Islet precursor cell (in vitro differentiated cells): ENCODE data around the gene CDC27.
"Not testable (repeated sequence)": the region's sequence is repeated elsewhere in the genome, so short reads cannot be mapped to it uniquely, and the experiment has no call there.

Experiments
- DNase-seq: peaks from one replicate; pipeline ENCODE4 v3.0.0-alpha.2; 2018

Gene CDC27

DNA sequence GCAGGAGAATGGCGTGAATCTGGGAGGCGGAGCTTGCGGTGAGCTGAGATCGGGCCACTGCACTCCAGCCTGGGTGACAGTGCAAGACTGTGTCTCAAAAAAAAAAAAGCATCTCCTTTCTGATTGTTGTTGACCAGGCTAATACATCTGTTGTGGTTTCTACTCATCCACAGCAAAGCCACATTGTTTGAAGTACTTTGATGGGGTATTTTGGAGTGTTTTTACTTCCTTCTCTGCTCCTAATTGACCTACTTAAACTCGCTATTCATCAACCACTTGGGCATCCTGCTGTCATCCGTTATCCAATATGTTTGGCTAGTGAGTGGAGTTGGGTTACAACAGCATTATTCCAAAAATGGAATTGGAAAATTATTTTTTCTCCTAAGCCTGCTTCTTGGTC is 3.5 kb upstream of the CDC27 start:
- no peak for DNase-seq

DNA sequence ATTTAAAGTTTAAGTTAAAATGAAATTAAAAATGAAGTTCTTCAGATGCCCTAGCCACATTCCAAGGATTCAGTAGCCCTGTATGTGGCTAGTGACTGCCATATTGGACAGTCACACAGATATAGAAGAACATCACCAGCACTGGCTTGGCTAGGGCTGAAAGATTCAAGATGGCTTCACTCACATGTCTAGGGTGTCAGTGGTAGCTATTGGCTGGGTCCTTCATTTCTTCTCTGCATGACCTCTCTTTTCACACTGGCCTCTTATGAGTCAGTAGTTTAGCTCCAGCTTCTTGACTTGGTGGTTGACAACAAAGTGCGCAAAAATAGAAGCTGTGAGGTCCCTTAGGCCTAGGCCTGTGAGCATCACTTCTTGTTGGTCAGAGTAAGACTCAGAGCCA is 1.7 kb upstream of the CDC27 start:
- no peak for DNase-seq

DNA sequence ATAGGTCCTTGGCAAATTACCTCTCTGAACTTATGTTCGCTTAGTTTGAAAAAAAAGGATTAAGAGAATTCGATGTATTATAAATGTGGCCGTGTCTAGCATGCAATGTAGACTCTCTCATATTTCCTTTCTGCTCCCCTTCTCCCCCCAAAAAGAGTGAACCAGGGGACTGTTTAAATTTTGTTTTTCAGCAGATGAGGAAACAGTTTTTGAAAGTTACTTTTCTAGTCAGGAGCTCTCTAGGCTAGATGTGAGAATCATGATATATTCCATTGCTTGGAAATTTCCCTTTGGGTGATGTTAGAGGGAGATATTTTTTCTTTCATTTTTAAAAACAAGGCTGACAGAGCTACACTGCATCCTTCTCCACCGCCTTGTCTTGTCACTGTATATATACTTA is 1.1 kb upstream of the CDC27 start:
- DNase-seq, result no peak

DNA sequence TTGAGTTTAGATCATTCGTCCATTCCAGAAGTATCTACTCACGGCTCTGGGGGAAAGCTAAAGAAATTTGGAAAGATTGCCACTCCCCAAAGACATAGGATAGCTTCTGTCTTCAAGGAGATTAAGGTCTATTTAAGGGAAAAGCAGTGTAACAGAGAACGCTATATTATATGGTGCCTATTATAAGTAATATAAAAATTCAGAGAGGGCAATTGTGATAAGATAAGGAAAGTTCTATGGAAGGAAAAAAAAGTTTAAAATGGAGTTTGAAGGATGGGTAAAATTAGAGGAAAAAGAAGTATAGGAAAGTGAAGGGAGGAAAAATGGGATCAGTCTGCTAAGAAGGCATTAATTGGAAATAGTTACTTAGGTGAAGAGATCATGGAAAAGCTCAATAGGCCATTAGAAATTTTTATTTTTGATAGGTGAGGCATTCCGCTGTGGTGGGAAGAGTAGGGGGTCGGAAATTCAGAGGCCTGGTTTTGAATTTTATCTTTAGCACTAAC is 690 bp upstream of the CDC27 start:
- DNase-seq, result no peak

DNA sequence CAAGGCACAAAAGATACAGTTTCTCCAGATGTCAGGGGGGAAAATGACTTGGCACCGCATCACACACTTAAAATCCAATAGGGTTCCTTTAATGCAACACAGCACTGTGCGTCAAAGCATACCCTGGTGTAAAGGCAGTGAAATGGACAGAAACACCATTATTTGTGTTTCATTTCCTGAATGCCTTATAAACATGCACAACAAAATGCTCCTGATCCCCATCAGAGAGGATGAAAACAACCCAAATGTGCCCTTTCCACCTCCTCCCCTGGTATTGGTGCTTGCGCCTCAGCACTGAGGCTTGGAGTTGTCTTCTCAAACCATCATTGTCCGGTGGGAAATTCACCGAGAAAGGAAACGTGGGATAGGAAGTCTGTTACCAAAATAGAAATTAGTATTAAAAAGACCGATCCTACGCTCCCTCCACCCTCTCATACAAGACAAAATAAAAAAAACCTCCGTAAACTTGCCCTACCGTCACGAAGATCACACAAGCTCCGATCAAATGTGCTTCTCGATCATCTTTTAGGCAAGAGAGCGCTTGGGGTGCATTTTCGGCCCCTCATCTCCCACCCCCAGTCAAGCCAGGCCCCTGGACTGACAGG is 722 bp downstream of the CDC27 start:
- no peak for DNase-seq

DNA sequence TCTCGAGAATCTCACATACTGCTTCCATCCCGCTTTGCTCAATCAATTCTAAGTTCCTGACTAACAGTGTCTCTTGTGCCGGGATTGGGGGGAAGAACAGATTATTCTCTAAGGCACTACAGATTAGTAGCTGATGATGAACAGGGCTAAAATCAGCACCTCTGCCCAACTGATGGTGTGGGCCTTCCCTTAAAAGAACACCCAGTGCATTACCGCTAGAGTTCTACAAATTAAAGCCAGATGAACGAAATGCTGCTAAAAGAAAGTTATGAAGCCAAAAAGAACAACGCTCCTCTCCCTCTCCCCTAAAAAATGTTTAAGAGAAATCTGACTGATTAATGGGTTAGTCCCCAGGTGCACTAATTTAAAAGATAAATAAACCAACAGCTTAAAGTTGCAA is 4.4 kb downstream of the CDC27 start:
- no peak for DNase-seq

DNA sequence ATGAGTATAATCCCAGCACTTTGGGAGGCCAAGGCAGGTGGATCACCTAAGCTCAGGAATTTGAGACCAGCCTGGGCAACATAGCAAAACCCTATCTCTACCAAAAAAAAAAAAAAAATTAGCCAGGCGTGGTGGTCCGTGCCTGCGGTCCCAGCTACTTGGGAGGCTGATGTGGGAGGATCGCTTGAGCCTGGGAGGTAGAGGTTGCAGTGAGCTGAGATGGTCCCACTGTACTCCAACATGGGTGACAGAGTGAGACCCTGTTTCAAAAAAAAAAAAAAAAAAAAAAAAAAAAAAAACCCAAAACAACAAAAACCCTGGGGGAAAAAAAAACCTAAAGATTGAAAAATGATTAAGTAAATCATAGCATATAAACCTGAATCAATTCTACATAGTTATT is 8.1 kb downstream of the CDC27 start:
- DNase-seq, result not testable (repeated sequence)

DNA sequence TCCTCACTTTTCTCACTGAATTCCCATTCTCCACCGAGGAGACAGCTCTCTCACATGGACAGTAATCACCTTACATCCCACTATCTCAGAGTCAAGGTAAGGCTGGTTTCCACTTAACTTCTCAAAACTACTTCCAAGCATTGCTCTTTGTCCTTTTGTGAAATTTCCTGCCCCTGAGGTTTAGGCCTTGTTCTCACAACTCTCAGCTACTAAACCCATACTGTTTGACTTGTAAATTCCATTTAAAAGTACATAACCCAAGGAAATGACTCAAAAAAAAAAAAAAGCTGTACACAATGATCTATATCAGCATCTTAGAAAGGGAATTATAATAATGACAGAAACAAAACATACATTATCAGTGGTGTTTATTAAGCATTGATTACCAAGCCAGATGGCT is 8.8 kb downstream of the CDC27 start:
- no peak for DNase-seq

DNA sequence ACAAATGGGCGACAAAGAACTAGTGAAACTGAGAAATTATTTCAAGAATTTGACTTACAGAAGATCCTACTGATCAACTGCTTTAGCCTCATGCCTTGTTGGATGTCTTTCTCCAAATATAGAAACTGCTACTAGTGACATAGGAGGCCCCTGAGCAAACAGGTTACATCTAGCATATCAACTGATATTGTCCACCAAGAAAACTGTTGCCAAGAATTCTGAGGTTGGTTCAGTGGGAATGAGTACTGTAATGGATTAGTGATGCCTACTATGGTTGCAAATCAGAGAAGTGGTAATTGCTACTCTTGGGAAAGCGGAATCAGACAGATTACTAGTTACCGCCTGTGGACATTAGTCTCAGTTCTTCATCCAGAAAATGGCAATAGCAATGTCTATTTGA is 10.0 kb downstream of the CDC27 start:
- DNase-seq, result no peak

DNA sequence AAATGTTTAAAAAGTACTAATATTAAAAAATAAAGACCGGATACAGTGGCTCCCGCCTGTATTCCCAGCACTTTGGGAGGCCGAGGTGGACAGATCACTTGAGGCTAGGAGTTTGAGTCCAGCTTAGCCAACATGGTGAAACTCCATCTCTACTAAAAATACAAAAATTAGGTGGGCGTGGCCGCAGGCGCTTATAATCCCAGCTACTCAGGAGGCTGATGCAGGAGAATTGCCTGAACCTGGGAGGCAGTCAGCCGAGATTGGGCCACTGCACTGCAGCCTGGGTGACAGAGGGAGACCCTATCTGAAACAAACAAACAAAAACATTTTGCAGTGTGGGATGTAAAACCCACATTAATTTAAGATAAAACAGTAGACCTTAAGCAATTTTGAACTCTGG is 11.8 kb downstream of the CDC27 start:
- no peak for DNase-seq

DNA sequence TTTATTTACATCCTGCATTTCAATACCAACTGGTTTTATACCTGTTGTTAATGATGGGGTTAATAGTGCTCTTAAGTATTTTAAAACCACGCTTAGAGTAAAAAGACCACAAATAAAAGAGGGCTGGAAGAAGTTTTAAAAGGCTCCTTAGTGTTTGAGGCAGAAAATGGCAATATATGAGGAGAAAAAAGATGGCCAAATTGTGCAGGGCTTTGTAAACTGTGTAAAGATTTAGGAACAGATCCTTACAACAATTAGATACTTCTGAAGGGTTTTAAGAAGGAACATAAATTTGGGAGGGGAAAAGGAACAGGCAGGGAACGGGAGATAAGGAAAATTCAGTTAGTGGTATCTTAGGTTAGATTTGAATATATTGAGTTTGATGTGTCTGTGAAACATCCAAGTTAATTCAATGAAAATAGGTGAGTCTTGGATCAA is 12.7 kb downstream of the CDC27 start:
- no peak for DNase-seq

DNA sequence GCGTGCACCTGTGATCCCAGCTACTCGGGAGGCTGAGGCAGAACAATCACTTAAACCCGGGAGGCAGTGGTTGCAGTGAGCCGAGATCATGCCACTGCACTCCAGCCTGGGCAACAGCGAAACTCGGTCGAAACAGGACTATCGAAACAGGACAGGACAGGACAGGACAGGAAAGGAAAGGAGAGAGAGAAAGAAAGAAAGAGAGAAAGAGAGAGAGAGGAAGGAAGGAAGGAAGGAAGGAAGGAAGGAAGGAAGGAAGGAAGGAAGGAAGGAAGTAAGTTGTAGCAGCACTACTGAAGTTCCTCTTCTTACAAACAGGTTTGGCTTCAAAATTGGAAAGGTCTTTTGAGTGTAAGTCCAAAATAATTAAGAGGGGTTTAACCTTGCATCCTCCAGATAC is 14.3 kb downstream of the CDC27 start:
- DNase-seq, result not testable (repeated sequence)

DNA sequence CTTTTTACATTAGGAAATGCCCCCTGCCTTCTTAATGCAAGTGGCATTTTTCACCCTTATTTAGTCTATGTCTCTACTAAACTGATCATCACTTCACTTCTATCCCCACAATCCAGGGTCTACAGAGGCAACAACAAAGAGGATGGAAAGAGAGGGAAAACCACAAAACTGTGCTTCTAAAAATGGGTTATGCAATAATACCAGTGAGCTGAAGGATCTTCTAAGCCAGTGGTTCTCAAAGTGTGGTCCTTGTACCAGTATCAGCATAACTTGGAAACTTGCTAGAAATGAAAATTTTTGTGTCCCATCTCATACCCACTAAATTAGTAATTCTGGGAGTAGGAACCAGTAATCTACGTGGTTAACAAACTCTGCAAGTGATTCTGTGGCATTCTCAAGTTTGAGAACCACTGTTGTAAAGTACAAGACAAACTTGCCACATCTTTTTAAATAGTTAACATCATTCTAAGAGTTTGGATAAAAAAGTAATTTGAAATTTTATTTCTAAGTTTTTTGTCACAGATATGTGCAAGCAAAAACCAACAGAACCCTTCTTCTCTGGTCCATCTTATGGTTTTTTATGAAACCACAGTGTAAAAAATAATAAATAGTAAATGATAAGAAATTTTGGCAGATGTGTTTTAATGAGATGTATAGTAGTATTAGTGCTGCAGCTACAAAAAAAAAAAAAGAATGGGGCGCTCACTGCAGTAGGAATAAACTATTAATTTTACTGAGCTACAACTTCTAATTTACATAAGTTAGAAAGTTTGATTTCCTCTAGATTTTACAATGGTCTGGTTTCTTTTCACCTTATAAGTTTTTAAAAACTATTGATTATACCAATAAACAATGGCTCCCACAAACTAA is 16.2 kb downstream of the CDC27 start:
- DNase-seq, result no peak

DNA sequence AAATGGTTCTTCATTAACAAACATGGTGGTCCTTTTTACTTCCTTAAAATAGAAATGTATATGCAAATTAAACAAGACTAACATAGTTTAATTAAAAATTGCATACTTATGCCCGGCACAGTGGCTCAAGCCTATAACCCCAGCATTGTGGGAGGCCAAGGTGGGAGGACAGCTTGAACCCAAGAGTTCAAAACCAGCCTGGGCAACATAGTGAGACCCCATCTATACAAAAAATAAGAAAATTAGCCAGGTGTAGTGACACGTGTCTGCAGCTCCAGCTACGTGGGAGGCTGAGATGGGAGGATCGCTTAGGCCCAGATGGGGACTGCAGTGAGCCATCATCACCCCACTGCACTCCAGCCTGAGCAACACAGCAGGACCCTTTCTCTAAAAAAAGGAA is 18.4 kb downstream of the CDC27 start:
- no peak for DNase-seq

DNA sequence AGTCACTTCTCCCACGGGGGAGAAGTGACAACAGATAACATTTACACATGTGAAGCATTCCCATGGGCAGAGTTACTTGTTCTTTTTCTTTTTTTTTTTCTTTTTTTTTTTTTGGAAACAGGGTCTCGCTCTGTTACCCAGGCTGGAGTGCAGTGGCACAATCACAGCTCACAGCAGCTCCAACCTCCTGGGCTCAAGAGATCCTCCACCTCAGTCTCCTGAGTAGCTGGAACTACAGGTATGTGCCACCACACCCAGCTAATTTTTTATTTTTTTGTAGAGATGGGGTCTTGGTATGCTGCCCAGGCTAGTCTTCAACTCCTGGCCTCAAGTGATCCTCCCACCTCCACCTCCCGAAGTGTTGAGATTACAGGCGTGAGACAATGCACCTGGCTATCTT is 20.2 kb downstream of the CDC27 start:
- DNase-seq, result not testable (repeated sequence)

DNA sequence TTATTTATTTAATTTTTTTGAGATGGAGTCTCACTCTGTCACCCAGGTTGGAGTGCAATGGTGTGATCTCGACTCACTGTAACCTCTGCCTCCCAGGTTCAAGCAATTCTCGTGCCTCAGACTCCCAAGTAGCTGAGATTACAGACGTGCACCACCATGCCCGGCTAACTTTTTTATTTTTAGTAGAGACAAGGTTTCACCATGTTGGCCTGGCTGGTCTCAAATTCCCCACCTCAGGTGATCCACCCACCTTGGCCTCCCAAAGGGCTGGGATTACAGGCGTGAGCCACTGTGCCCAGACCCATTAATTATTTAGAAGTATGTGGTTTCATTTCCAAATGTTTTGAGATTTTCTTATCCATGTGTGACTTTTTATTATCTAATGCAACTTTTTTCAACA is 22.2 kb downstream of the CDC27 start:
- DNase-seq, result not testable (repeated sequence)

DNA sequence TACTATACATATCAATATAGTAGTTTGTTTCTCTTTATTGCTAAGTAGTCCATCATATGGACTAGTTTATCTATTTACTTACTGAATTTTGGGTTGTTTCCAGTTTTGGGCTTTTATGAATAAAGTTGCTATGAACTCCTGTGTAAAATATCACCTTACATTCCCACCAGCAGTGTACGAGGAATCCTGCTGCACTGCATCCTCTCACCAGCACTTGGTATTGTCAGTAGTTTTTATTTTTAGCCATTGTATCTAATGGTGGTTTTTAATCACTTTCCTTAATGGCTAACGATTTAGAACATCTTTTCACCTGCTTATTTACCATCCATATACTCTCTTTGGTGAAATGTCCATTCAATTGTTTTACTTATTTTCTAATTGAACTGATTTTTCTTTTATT is 24.0 kb downstream of the CDC27 start:
- DNase-seq, result no peak

DNA sequence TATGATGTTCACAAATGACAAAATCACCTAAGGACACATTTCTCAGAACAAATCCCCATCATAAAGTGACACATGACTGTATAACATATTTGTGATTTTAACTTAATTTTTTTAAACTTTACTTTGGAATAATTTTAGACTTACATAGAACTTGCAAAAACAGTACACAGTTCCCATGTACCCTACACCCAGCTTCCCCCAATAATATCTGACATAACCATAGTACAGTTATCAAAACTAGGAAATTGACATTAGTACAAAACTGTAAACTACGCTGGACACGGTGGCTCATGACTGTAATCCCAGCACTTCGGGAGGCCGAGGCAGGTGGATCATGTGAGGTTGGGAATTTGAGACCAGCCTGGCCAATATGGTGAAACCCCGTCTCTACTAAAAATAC is 24.8 kb downstream of the CDC27 start:
- DNase-seq, result no peak

DNA sequence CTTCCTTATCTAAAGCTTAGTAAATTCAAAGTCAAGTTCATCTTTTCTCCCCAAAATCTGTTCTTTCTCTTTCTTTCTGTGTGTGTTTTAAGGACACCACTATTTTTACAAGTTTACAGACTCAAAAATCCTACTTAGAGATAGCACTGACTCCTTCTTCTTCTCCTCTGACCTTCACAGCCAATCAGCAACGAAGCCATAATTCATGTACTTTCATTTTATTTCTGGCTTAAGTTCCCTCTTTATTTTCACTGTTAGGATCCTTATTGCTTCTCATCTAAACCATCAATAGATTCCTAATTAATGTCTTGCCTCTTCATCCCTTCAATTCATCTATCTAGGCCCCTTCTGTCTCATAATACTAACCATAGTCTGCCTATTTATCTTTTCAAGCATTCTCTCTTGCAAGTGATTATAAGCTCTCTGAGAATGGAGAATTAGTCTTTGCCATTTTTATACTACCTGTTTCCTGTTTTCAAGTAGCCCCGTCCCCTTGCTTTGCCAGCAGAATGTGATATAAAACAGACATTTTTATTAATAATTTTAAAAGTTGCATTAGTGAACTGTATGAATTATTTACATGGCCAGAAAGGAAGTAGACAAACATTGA is 27.0 kb downstream of the CDC27 start:
- no peak for DNase-seq

DNA sequence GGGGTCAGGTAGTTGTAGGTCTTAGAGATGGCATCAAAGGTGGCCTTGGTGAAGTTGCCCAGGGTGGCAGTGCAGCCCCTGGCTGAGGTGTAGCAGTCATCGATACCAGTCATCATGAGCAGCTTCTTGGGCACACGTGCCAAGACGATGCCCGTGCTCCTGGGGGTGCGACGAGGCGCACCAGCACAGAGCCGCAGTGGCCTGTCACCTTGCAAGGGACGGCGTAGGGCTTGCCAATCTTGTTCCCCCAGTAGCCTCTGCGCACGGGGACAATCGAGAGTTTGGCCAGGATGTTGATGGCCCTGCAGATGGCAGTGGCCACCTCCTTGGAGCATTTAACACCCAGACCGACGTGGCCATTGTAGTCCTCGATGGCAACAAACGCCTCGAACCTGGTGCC is 29.8 kb downstream of the CDC27 start:
- DNase-seq, result no peak

DNA sequence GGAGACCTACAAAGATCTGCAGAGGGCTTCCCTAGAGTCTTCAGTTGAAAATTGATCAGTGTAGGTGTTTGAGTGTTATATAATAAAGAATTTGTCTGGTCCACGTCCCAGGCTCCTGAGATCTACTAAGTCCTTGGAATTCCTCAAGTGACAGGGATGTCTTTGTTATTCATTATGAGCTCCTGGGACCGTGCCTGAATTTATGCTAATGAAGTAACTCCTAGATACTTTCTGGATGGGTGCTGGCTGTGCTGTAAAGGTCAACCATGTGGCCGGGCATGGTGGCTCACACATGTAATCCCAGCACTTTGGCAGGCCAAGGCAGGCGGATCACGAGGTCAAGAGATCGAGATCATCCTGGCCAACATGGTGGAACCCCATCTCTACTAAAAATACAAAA is 43.7 kb downstream of the CDC27 start:
- DNase-seq, result no peak

DNA sequence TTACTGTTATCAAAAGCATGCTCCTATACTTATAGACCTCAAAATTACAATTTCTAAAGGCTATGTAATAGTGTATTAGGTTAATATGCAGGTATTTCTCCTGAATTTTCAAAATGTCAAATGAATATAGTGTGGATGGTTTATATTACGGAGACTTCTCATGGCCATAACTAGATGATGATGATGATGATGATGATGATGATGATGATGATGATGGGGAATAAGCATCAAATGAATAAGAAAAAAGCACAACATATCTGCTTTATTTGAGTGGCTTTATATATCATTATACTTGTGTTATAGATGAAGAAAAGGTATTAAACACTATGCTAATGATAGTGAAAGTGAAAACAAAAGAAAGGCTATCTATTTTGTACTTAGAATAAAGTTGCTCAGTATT is 53.9 kb downstream of the CDC27 start:
- no peak for DNase-seq

DNA sequence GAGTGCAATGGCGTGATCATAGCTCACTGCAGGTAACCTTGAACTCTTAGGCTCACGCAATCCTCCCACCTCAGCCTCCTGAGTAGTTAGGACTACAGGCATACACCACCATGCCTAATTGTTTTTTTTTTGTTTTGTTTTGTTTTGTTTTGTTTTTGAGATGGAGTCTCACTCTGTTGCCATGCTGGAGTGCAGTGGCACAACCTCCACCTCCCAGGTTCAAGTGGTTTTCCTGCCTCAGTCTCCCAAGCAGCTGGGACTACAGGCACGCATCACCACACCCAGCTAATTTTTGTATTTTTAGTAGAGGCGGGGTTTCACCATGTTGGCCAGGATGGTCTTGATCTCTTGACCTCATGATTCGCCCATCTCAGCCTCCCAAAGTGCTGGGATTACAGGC is 54.7 kb downstream of the CDC27 start:
- DNase-seq, result not testable (repeated sequence)

DNA sequence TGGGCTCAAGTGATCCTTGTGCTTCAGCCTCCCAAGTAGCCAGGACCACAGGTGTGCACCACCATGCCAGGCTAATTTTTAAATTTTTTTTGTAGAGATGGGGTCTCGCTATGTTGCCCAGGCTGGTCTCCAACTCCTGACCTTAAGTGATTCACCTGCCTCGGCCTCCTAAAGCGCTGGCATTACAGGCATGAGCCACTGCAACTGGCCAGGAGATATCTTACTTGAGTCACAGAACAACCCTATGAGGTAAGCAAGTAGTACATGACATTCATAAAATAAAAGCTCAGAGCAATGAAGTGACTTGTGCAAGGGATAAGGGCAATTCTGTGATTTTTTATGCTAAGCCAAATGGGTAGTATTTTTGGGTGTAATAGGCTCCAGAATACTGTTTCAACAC is 57.3 kb downstream of the CDC27 start:
- DNase-seq, result no peak
